Liver (tissue), 9 donors: ENCODE measurements around the gene RBSN. TPM values are rescaled to one million over a fixed set of nuclear protein-coding genes. Genes with fewer than 3 reads are reported as not detected.

Source experiments
- DNase-seq: peaks from one replicate; pipeline ENCODE4 v3.0.0-alpha.2; 2017; ENCODE audit warnings: low spot score
- H3K27ac ChIP-seq, 2 donors: one replicate each; pipeline ENCODE4 v1.7.0; 2013; ENCODE audit warnings: inconsistent platforms in 2 of 2, low read length in 2 of 2, control low read depth in 1 of 2, low read depth in 1 of 2, mild to moderate bottlenecking in 1 of 2
- H3K27me3 ChIP-seq, 4 donors: one replicate each; pipeline versions ENCODE4 v1.6.1 to v1.7.0; 2013; ENCODE audit warnings: low read length in 3 of 4, inconsistent platforms in 1 of 4, mild to moderate bottlenecking in 1 of 4, moderate library complexity in 1 of 4; ENCODE audit not compliant: control insufficient read depth in 4 of 4, insufficient read depth in 4 of 4
- H3K36me3 ChIP-seq, 4 donors: one replicate each; pipeline versions ENCODE4 v1.6.1 to v1.7.0; 2013; ENCODE audit warnings: low read length in 3 of 4, mild to moderate bottlenecking in 3 of 4, low read depth in 1 of 4, moderate library complexity in 1 of 4; ENCODE audit not compliant: control insufficient read depth in 4 of 4, insufficient read depth in 3 of 4
- H3K4me1 ChIP-seq, 4 donors: one replicate each; pipeline versions ENCODE4 v1.6.1 to v1.7.0; 2013; ENCODE audit warnings: low read length in 3 of 4, mild to moderate bottlenecking in 3 of 4, moderate library complexity in 1 of 4; ENCODE audit not compliant: control insufficient read depth in 4 of 4, insufficient read depth in 4 of 4
- H3K4me3 ChIP-seq, 3 donors: one replicate each; pipeline versions ENCODE4 v1.6.1 to v1.7.0; 2013; ENCODE audit warnings: low read length in 3 of 3, control low read depth in 1 of 3, low read depth in 1 of 3, mild to moderate bottlenecking in 1 of 3
- H3K9ac ChIP-seq, 2 donors: one replicate each; pipeline ENCODE4 v1.7.0; 2013; ENCODE audit warnings: low read length in 2 of 2, mild to moderate bottlenecking in 2 of 2, moderate library complexity in 2 of 2, control low read depth in 1 of 2, low read depth in 1 of 2
- H3K9me3 ChIP-seq, 4 donors: one replicate each; pipeline versions ENCODE4 v1.6.1 to v1.7.0; 2013; ENCODE audit warnings: low read length in 3 of 4; ENCODE audit not compliant: control insufficient read depth in 4 of 4
- EGR1 ChIP-seq, 2 donors: IDR thresholded peaks; 2 replicates each; pipeline ENCODE4 v1.6.1; 2016 to 2018; ENCODE audit warnings: antibody characterized with exemption in 2 of 2, low read depth in 2 of 2
- FOXA1 ChIP-seq: IDR thresholded peaks from 2 replicates; pipeline ENCODE4 v1.6.1; 2016; ENCODE audit warnings: antibody characterized with exemption
- FOXA2 ChIP-seq: IDR thresholded peaks from 2 replicates; pipeline ENCODE4 v1.6.1; 2016; ENCODE audit warnings: antibody characterized with exemption
- HNF4A ChIP-seq, 2 donors: conservative IDR thresholded peaks; 2 replicates each; pipeline ENCODE4 v1.6.1; 2016; ENCODE audit warnings: antibody characterized with exemption in 2 of 2, mild to moderate bottlenecking in 2 of 2
- JUND ChIP-seq, 2 donors: IDR thresholded peaks; 2 replicates each; pipeline ENCODE4 v1.6.1; 2016; ENCODE audit warnings: antibody characterized with exemption in 2 of 2
- RAD21 ChIP-seq, 2 donors: IDR thresholded peaks; 2 replicates each; pipeline ENCODE4 v1.6.1; 2016; ENCODE audit warnings: antibody characterized with exemption in 2 of 2, mild to moderate bottlenecking in 2 of 2
- RXRA ChIP-seq, 2 donors: IDR thresholded peaks; 2 replicates each; pipeline ENCODE4 v1.6.1; 2017 to 2018; ENCODE audit warnings: antibody characterized with exemption in 2 of 2, mild to moderate bottlenecking in 1 of 2
- SP1 ChIP-seq: IDR thresholded peaks from 2 replicates; pipeline ENCODE4 v1.6.1; 2018; ENCODE audit warnings: antibody characterized with exemption, mild to moderate bottlenecking
- TAF1 ChIP-seq: conservative IDR thresholded peaks from 2 replicates; pipeline ENCODE4 v1.6.1; 2016; ENCODE audit warnings: antibody characterized with exemption, mild to moderate bottlenecking
- YY1 ChIP-seq: IDR thresholded peaks from 2 replicates; pipeline ENCODE4 v1.6.1; 2016; ENCODE audit warnings: antibody characterized with exemption, mild to moderate bottlenecking
- WGBS: extraction: QIAGEN DNeasy Blood & Tissue Kit; methylation state at CpG from one replicate; pipeline ENCODE4 v1.1.7; 2013; 5-methylcytosine and 5-hydroxymethylcytosine counted together
- polyA plus RNA-seq, 2 donors: library from polyadenylated mRNA; stranded (reverse) in 1 of 2; unstranded in 1 of 2; fragments of 200-250 nt in 1 of 2; fragments of >200 nt in 1 of 2; fragmentation: Nextera tagmentation in 1 of 2; extraction: Ambion mirVana in 1 of 2; gene quantifications; one replicate each; pipeline versions ENCODE4 v1.2.1 to v1.2.3, GENCODE V29; 2013 to 2015
- total RNA-seq, 2 donors: library from RNA; depleted of rRNA; stranded (reverse); fragments of >200 nt; gene quantifications; one replicate each; pipeline ENCODE4 v1.2.3, GENCODE V29; 2014
- TF ChIP-seq, protein P1 (sequence below): IDR thresholded peaks from 2 replicates; pipeline ENCODE4 v1.6.1; 2016; ENCODE audit warnings: antibody characterized with exemption
- TF ChIP-seq, protein P2 (sequence below): IDR thresholded peaks from 2 replicates; pipeline ENCODE4 v1.6.1; 2016; ENCODE audit warnings: antibody characterized with exemption, mild to moderate bottlenecking
- TF ChIP-seq, protein P3 (sequence below): IDR thresholded peaks from 2 replicates; pipeline ENCODE4 v1.6.1; 2016; ENCODE audit warnings: antibody characterized with exemption
- TF ChIP-seq, protein P4 (sequence below): IDR thresholded peaks from 2 replicates; pipeline ENCODE4 v1.6.1; 2016; ENCODE audit warnings: antibody characterized with exemption
- TF ChIP-seq, protein P5 (sequence below): fragments of 150-350 bp; IDR thresholded peaks from 2 replicates; pipeline ENCODE4 v1.5.1; 2017; ENCODE audit warnings: improper control_type of control experiment, low read depth, low read length; ENCODE audit not compliant: missing input control
- donor health status: healthy.
- donor health status: healthy.
- donor health status: healthy.
- donor health status: healthy.
- donor health status: healthy.

The RBSN gene
- total and polyA plus RNA-seq, 4 donors: 5.6 to 18.3 (median 11.9) TPM

DNA sequence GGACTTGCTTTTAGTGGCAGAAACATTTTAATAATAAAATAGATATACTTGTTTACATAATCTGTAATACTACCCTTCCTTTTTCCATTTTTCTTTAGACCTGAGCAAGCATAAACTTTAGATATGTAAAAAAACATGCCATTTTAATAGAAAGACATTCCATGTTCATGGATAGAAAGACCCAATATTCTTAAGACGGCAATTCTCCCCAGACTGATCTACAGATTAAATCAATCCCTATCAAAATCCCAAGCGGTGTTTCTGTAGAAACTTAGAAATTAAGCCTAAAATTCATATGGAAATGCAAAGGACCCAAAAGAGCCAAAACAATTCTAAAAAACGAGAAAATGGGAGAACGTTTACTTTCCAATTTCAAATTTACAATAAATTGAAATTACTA lies 45.4 kb downstream of the RBSN start:
- 95% methylated on average over 4 of the region's 4 CpGs for WGBS
- H3K27ac ChIP-seq: no peak overlapping the region

DNA sequence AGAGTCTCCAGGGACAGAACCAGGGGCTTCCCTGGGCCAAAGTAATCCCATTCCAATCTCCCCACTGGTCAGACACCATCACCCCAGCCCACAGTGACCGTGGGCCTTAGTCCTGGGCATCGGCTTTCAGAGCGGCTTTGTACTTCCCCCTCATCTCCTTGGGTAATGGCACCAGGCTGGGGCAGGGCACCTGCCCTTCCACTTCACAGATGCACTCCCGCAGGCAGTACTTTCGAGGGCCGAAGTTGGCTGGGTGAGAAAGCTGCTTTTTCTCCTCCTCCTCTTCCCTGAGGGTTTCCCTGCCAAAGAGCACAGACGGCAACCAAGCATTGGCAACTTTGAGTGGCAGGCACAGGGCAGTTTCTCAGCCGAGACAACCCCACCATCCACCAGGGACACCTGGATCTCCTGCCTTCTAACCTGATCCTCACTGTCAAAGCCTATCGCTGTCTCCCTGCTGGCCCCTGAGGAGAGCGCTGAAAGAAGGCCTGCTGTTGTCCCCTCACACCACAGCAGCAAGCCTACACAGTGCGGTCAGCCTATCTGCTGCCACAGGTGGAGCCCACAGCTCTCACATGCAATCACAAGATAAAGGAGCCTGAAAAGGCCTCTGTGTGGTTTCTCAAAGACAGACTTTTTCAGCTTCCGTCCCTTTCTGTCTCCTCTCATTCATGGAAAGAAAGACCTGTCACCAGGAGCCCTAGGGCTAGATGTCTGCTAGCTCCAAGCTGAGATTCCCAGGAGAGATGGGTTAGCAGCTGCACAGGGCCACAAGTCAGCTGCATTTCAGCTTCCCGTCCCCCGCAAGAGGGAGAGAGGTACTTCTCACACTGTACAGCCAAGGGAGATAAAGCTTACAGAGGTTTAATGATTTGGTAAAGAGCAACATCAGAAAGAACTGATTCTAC lies 46.4 kb downstream of the RBSN start:
- H3K4me1 ChIP-seq: peaks cover 0 to 8% (median 2%) of the 10 kb centered on the region in 4 donors
- H3K27me3 ChIP-seq: no peaks in the 10 kb centered on the region
- H3K9me3 ChIP-seq: no peaks in the 10 kb centered on the region
- WGBS: 95% methylated on average over 14 of the region's 14 CpGs
- H3K9ac ChIP-seq: no peak overlapping the region
- peaks cover 5 to 42% (median 33%) of the 10 kb centered on the region in 4 donors for H3K36me3 ChIP-seq
- DNase-seq: peak; percentile 61
- no peak overlapping the region for H3K4me3 ChIP-seq
- H3K27ac ChIP-seq: no peak overlapping the region
- TF ChIP-seq, protein P1, sequence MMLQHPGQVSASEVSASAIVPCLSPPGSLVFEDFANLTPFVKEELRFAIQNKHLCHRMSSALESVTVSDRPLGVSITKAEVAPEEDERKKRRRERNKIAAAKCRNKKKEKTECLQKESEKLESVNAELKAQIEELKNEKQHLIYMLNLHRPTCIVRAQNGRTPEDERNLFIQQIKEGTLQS: no peak
- TF ChIP-seq FOXA1: no peak
- TF ChIP-seq EGR1 (IDR thresholded peaks at IDR 0.05; ENCODE audit: low read depth in 2 of 2): no peak
- TF ChIP-seq, protein P2, sequence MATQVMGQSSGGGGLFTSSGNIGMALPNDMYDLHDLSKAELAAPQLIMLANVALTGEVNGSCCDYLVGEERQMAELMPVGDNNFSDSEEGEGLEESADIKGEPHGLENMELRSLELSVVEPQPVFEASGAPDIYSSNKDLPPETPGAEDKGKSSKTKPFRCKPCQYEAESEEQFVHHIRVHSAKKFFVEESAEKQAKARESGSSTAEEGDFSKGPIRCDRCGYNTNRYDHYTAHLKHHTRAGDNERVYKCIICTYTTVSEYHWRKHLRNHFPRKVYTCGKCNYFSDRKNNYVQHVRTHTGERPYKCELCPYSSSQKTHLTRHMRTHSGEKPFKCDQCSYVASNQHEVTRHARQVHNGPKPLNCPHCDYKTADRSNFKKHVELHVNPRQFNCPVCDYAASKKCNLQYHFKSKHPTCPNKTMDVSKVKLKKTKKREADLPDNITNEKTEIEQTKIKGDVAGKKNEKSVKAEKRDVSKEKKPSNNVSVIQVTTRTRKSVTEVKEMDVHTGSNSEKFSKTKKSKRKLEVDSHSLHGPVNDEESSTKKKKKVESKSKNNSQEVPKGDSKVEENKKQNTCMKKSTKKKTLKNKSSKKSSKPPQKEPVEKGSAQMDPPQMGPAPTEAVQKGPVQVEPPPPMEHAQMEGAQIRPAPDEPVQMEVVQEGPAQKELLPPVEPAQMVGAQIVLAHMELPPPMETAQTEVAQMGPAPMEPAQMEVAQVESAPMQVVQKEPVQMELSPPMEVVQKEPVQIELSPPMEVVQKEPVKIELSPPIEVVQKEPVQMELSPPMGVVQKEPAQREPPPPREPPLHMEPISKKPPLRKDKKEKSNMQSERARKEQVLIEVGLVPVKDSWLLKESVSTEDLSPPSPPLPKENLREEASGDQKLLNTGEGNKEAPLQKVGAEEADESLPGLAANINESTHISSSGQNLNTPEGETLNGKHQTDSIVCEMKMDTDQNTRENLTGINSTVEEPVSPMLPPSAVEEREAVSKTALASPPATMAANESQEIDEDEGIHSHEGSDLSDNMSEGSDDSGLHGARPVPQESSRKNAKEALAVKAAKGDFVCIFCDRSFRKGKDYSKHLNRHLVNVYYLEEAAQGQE: no peak
- no peak for TF ChIP-seq FOXA2
- TF ChIP-seq JUND (IDR thresholded peaks at IDR 0.05): no peak
- TF ChIP-seq SP1: no peak
- TF ChIP-seq RXRA (IDR thresholded peaks at IDR 0.05): no peak
- no peak for TF ChIP-seq YY1
- no peak for TF ChIP-seq RAD21 (IDR thresholded peaks at IDR 0.05)

More for the DNA sequence above, 45.4 kb downstream of the RBSN start:
- no peaks in the 10 kb centered on the region for H3K27me3 ChIP-seq
- H3K4me3 ChIP-seq: no peak overlapping the region
- H3K9me3 ChIP-seq: no peaks in the 10 kb centered on the region
- TF ChIP-seq, protein P2: no peak
- TF ChIP-seq, protein P3, sequence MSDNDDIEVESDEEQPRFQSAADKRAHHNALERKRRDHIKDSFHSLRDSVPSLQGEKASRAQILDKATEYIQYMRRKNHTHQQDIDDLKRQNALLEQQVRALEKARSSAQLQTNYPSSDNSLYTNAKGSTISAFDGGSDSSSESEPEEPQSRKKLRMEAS: no peak
- TF ChIP-seq RAD21 (IDR thresholded peaks at IDR 0.05): no peak
- no peak for TF ChIP-seq EGR1 (IDR thresholded peaks at IDR 0.05; ENCODE audit: low read depth in 2 of 2)
- TF ChIP-seq, protein P4, sequence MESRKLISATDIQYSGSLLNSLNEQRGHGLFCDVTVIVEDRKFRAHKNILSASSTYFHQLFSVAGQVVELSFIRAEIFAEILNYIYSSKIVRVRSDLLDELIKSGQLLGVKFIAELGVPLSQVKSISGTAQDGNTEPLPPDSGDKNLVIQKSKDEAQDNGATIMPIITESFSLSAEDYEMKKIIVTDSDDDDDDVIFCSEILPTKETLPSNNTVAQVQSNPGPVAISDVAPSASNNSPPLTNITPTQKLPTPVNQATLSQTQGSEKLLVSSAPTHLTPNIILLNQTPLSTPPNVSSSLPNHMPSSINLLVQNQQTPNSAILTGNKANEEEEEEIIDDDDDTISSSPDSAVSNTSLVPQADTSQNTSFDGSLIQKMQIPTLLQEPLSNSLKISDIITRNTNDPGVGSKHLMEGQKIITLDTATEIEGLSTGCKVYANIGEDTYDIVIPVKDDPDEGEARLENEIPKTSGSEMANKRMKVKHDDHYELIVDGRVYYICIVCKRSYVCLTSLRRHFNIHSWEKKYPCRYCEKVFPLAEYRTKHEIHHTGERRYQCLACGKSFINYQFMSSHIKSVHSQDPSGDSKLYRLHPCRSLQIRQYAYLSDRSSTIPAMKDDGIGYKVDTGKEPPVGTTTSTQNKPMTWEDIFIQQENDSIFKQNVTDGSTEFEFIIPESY: no peak
- no peak for TF ChIP-seq HNF4A (conservative IDR thresholded peaks at IDR 0.05)
- TF ChIP-seq RXRA (IDR thresholded peaks at IDR 0.05): no peak
- TF ChIP-seq TAF1: no peak
- TF ChIP-seq, protein P5, sequence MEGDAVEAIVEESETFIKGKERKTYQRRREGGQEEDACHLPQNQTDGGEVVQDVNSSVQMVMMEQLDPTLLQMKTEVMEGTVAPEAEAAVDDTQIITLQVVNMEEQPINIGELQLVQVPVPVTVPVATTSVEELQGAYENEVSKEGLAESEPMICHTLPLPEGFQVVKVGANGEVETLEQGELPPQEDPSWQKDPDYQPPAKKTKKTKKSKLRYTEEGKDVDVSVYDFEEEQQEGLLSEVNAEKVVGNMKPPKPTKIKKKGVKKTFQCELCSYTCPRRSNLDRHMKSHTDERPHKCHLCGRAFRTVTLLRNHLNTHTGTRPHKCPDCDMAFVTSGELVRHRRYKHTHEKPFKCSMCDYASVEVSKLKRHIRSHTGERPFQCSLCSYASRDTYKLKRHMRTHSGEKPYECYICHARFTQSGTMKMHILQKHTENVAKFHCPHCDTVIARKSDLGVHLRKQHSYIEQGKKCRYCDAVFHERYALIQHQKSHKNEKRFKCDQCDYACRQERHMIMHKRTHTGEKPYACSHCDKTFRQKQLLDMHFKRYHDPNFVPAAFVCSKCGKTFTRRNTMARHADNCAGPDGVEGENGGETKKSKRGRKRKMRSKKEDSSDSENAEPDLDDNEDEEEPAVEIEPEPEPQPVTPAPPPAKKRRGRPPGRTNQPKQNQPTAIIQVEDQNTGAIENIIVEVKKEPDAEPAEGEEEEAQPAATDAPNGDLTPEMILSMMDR: no peak
- no peak for TF ChIP-seq FOXA1
- peaks cover 0 to 8% (median 2%) of the 10 kb centered on the region in 4 donors for H3K4me1 ChIP-seq
- DNase-seq: no peak
- peaks cover 6 to 36% (median 29%) of the 10 kb centered on the region in 4 donors for H3K36me3 ChIP-seq
- H3K9ac ChIP-seq: no peak overlapping the region
